ENCODE data around the gene RNF180. TPM values are rescaled to one million over a fixed set of nuclear protein-coding genes. Genes with fewer than 3 reads are reported as not detected.

RNF180 gene
- total and polyA plus RNA-seq, 2 of the 8 experiments (the other 6 are each of a cell fraction or from before 2014, with no cell fraction given), result 0.39 to 2.3 TPM

GRCh38 chr5:64213531-64213930, 47.9 kb downstream of the RNF180 start (continued):
- TF ChIP-seq TEAD4 (IDR thresholded peaks at IDR 0.05; ENCODE audit: low read depth, low read length), result no peak
